GM12878 (cell line): ENCODE results near the gene TSPAN31. TPM values are rescaled to one million over a fixed set of nuclear protein-coding genes. Genes with fewer than 3 reads are reported as not detected.

Experiments used
- ATF3 ChIP-seq: IDR thresholded peaks from 2 replicates; pipeline ENCODE4 v1.6.1; 2011; ENCODE audit warnings: low read depth, mild to moderate bottlenecking, low read length, moderate library complexity, borderline replicate concordance; ENCODE audit errors: extremely low read depth
- E2F8 ChIP-seq: fragments of 450-650 bp; IDR thresholded peaks from 2 replicates; pipeline ENCODE4 v1.6.1; 2018; ENCODE audit warnings: mild to moderate bottlenecking, low read depth, moderate library complexity; ENCODE audit not compliant: partially characterized antibody
- GATAD2B ChIP-seq: fragments of 450-650 bp; conservative IDR thresholded peaks from 2 replicates; pipeline ENCODE4 v1.6.1; 2017; ENCODE audit warnings: low read depth, mild to moderate bottlenecking, moderate library complexity
- IRF3 ChIP-seq: fragments of 450-650 bp; IDR thresholded peaks from 2 replicates; pipeline ENCODE4 v1.6.1; 2014; ENCODE audit warnings: mild to moderate bottlenecking
- PKNOX1 ChIP-seq: fragments of 450-650 bp; IDR thresholded peaks from 2 replicates; pipeline ENCODE4 v1.6.1; 2016; ENCODE audit warnings: mild to moderate bottlenecking
- POU2F2 ChIP-seq: IDR thresholded peaks from 3 replicates; pipeline ENCODE4 v1.6.1; 2011; ENCODE audit warnings: low read depth, mild to moderate bottlenecking, low read length, borderline replicate concordance
- YBX1 ChIP-seq: fragments of 450-650 bp; IDR thresholded peaks from 2 replicates; pipeline ENCODE4 v1.6.1; 2016; ENCODE audit warnings: antibody characterized with exemption
- ZBED1 ChIP-seq: IDR thresholded peaks from 2 replicates; pipeline ENCODE4 v1.6.1; 2016; ENCODE audit warnings: borderline replicate concordance
- polyA plus RNA-seq, 11 experiments: library from polyadenylated mRNA; depleted of rRNA in 4 of 11; unstranded in 6 of 11; stranded (reverse) in 5 of 11; fragments of >200 nt; fragmentation: Nextera tagmentation in 4 of 11; fragmentation: Illumina TruSeq in 1 of 11; extraction: Ambion mirVana in 4 of 11; extraction: Trizol in 1 of 11; gene quantifications; 1 replicate in 1 of 11; 2 replicates in 10 of 11; pipeline versions ENCODE4 v1.2.1 to v1.2.3, GENCODE V29; 2011 to 2016; ENCODE audit warnings: inconsistent platforms in 2 of 11, missing spikeins in 2 of 11, low read depth in 1 of 11
- total RNA-seq, 4 experiments: library from RNA; depleted of rRNA in 3 of 4; stranded (reverse); fragments of >200 nt in 3 of 4; fragmentation: Illumina TruSeq in 1 of 4; extraction: Trizol in 1 of 4; gene quantifications; 2 replicates each; pipeline versions ENCODE4 v1.2.1 to v1.2.3, GENCODE V29; 2013 to 2021

The TSPAN31 gene
- total and polyA plus RNA-seq, 10 of the 15 experiments (the other 5 are each of a cell fraction or from before 2014, with no cell fraction given), result 11.8 to 32.2 (median 24.7) TPM

GRCh38 chr12:57783466-57783801 lies 38.6 kb downstream of the TSPAN31 start (continued):
- TF ChIP-seq ATF3, result no peak
- TF ChIP-seq E2F8, result no peak
- TF ChIP-seq GATAD2B, result no peak
- TF ChIP-seq ZBED1, result no peak
- no peak for TF ChIP-seq YBX1
- TF ChIP-seq POU2F2, result no peak
- no peak for TF ChIP-seq PKNOX1
- TF ChIP-seq IRF3, result no peak
